ENCODE results near the gene TMEM214.

The TMEM214 gene

GRCh38 chr2:27032495-27033252 lies at the start of gene TMEM214:
TSS of gene TMEM214 (plus strand) at chr2:27032965. CDS start at chr2:27033016, 51 bp downstream.
- peak; percentile 82 for DNase-seq (ENCODE audit: low read depth)

- DNase-seq (ENCODE audit: low read depth) = no peak
These were observed 49.0 kb upstream of the TMEM214 start for GRCh38 chr2:26983746-26984145.

GRCh38 chr2:26985807-26986206 lies 47.0 kb upstream of the TMEM214 start:
- no peak for DNase-seq (ENCODE audit: low read depth)

- peak; percentile 58 for DNase-seq (ENCODE audit: low read depth)
These were observed 46.2 kb upstream of the TMEM214 start for GRCh38 chr2:26986576-26986975.

GRCh38 chr2:26988058-26988860 lies 44.5 kb upstream of the TMEM214 start:
- DNase-seq (ENCODE audit: low read depth) = peak; percentile 93

- no peak for DNase-seq (ENCODE audit: low read depth)
These were observed 43.6 kb upstream of the TMEM214 start for GRCh38 chr2:26989156-26989555.

GRCh38 chr2:26991717-26992116 lies 41.0 kb upstream of the TMEM214 start:
- no peak for DNase-seq (ENCODE audit: low read depth)

- no peak for DNase-seq (ENCODE audit: low read depth)
These were observed 39.0 kb upstream of the TMEM214 start for GRCh38 chr2:26993768-26994167.

GRCh38 chr2:26994983-26995382 lies 37.8 kb upstream of the TMEM214 start:
- DNase-seq (ENCODE audit: low read depth) = no peak

GRCh38 chr2:26997394-26997793 lies 35.4 kb upstream of the TMEM214 start:
- DNase-seq (ENCODE audit: low read depth) = no peak

- DNase-seq (ENCODE audit: low read depth) = no peak
These were observed 34.4 kb upstream of the TMEM214 start for GRCh38 chr2:26998323-26998722.

- no peak for DNase-seq (ENCODE audit: low read depth)
These were observed 32.5 kb upstream of the TMEM214 start for GRCh38 chr2:27000228-27000627.

- DNase-seq (ENCODE audit: low read depth) = no peak
These were observed 31.8 kb upstream of the TMEM214 start for GRCh38 chr2:27000995-27001394.

GRCh38 chr2:27001950-27002349 lies 30.8 kb upstream of the TMEM214 start:
- DNase-seq (ENCODE audit: low read depth) = no peak

- DNase-seq (ENCODE audit: low read depth) = no peak
These were observed 29.8 kb upstream of the TMEM214 start for GRCh38 chr2:27003007-27003406.

- peak; percentile 61 for DNase-seq (ENCODE audit: low read depth)
These were observed 28.9 kb upstream of the TMEM214 start for GRCh38 chr2:27003857-27004256.

- DNase-seq (ENCODE audit: low read depth) = no peak
These were observed 26.0 kb upstream of the TMEM214 start for GRCh38 chr2:27006602-27007415.

GRCh38 chr2:27007416-27008374 lies 25.1 kb upstream of the TMEM214 start:
- no peak for DNase-seq (ENCODE audit: low read depth)

- DNase-seq (ENCODE audit: low read depth) = no peak
These were observed 24.1 kb upstream of the TMEM214 start for GRCh38 chr2:27008678-27009077.

GRCh38 chr2:27009083-27009482 lies 23.7 kb upstream of the TMEM214 start:
- no peak for DNase-seq (ENCODE audit: low read depth)

GRCh38 chr2:27009716-27010115 lies 23.0 kb upstream of the TMEM214 start:
- no peak for DNase-seq (ENCODE audit: low read depth)

Data from amniotic epithelial cell (primary cell).